ENCODE data around the gene TRABD2A.
"Not testable (repeated sequence)": the region's sequence is repeated elsewhere in the genome, so short reads cannot be mapped to it uniquely, and the experiment has no call there.

The TRABD2A gene

GRCh38 chr2:84919885-84920580 is 39.1 kb upstream of the TRABD2A start:
- TF ChIP-seq CTCF (IDR thresholded peaks at IDR 0.05; ENCODE audit: low read depth, low read length), result no peak
- DNase-seq (ENCODE audit: extremely low read depth, low read depth), result peak; percentile 94

- no peak for TF ChIP-seq CTCF (IDR thresholded peaks at IDR 0.05; ENCODE audit: low read depth, low read length)
- DNase-seq (ENCODE audit: extremely low read depth, low read depth), result no peak
Observed at GRCh38 chr2:84918430-84918829, 37.5 kb upstream of the TRABD2A start.

GRCh38 chr2:84917821-84918220 is 36.9 kb upstream of the TRABD2A start:
- DNase-seq (ENCODE audit: extremely low read depth, low read depth), result not testable (repeated sequence)

- DNase-seq (ENCODE audit: extremely low read depth, low read depth), result not testable (repeated sequence)
Observed at GRCh38 chr2:84915675-84916074, 34.8 kb upstream of the TRABD2A start.

GRCh38 chr2:84914334-84914733 is 33.5 kb upstream of the TRABD2A start:
- no peak for TF ChIP-seq CTCF (IDR thresholded peaks at IDR 0.05; ENCODE audit: low read depth, low read length)
- DNase-seq (ENCODE audit: extremely low read depth, low read depth), result no peak

- DNase-seq (ENCODE audit: extremely low read depth, low read depth), result no peak
- no peak for TF ChIP-seq CTCF (IDR thresholded peaks at IDR 0.05; ENCODE audit: low read depth, low read length)
Observed at GRCh38 chr2:84912984-84913383, 32.1 kb upstream of the TRABD2A start.

GRCh38 chr2:84911135-84911678 is 30.3 kb upstream of the TRABD2A start:
- no peak for DNase-seq (ENCODE audit: extremely low read depth, low read depth)
- TF ChIP-seq CTCF (IDR thresholded peaks at IDR 0.05; ENCODE audit: low read depth, low read length), result no peak

- TF ChIP-seq CTCF (IDR thresholded peaks at IDR 0.05; ENCODE audit: low read depth, low read length), result no peak
- no peak for DNase-seq (ENCODE audit: extremely low read depth, low read depth)
Observed at GRCh38 chr2:84908948-84909713, 28.2 kb upstream of the TRABD2A start.

All from AG09319 (cell line).